Measurements from ENCODE around the gene JAKMIP2. TPM values are rescaled to one million over a fixed set of nuclear protein-coding genes. Genes with fewer than 3 reads are reported as not detected.

The JAKMIP2 gene
- total RNA-seq, 1 experiment from 2014 or later = 6.4 TPM

DNA sequence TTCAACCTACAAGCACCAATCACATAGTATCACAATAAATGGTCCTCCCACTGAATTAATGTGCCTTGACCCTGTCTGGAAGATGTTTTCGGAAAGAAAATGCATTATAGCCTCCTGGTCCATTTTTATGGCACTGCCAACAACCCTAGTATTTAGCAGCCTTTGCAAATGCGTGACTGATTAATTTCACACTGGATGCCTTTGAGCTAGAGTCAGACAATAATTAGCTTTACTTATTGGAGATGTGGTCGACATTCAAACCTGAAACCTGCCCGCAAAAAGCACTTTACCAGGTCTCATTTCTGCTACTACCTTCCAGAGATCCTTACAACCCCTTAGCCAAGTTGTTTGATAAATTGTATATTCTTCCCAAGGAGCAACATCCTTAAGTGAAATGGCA, 153.3 kb downstream of the JAKMIP2 start:
- Mint-ChIP-seq H3K27ac (peak overlapping the region in 1 of 3 experiments; percentile 6; a peak in 1 of 7 replicates), H3K36me3 (ENCODE audit: insufficient read depth in 1 of 3, low read depth in 3 of 3) (peaks cover 8 to 55% (median 20%) of the 10 kb centered on the region in 3 experiments; a peak in 6 of 7 replicates), H3K27me3 (ENCODE audit: low read depth) (no peaks in the 10 kb centered on the region), H3K4me1 (peaks cover 20 to 24% of the 10 kb centered on the region in 2 experiments), H3K4me3 (no peak overlapping the region), H3K9me3 (no peaks in the 10 kb centered on the region)
- Histone ChIP-seq H3K79me2 (ENCODE audit: insufficient read depth, low read length) (no peaks in the 10 kb centered on the region), H4K91ac (ENCODE audit: insufficient read length, low read depth, low read length) (no peak overlapping the region), H3K9ac (ENCODE audit: extremely low read depth, insufficient read length, low read length) (no peak overlapping the region), H3K23ac (ENCODE audit: insufficient read length, low read depth, low read length) (no peak overlapping the region), H2AK5ac (ENCODE audit: insufficient read length, low read length) (no peak overlapping the region), H4K8ac (replicated peaks; ENCODE audit: insufficient read length, low read depth, low read length) (no peak overlapping the region), H4K5ac (ENCODE audit: insufficient read length, low read depth, low read length) (no peak overlapping the region), H3K9me3 (ENCODE audit: control insufficient read depth, low read depth, low read length) (no peaks in the 10 kb centered on the region), H3K27me3 (ENCODE audit: insufficient read depth, low read length) (no peaks in the 10 kb centered on the region), H3K14ac (ENCODE audit: insufficient read depth, low read length) (no peak overlapping the region), H2BK5ac (ENCODE audit: insufficient read length, low read length) (no peak overlapping the region), H3K27ac (ENCODE audit: insufficient read length, low read depth, low read length) (no peak overlapping the region), H3T11ph (ENCODE audit: low read length) (no peak overlapping the region), H2BK15ac (ENCODE audit: low read depth, low read length) (no peak overlapping the region), H3K4ac (ENCODE audit: low read depth, low read length) (no peak overlapping the region), H3K4me2 (ENCODE audit: insufficient read depth, insufficient read length, low read length) (no peak overlapping the region), H2BK120ac (ENCODE audit: low read depth, low read length, poor library complexity, severe bottlenecking) (no peak overlapping the region), H3K18ac (ENCODE audit: insufficient read length, low read depth, low read length) (no peak overlapping the region), H2BK20ac (ENCODE audit: low read depth, low read length, poor library complexity, severe bottlenecking) (no peak overlapping the region), H3K4me1 (ENCODE audit: insufficient read depth, low read length) (no peaks in the 10 kb centered on the region), H2AFZ (ENCODE audit: low read length) (no peak overlapping the region), H3K56ac (ENCODE audit: insufficient read length, low read depth, low read length) (no peak overlapping the region), H3K23me2 (ENCODE audit: insufficient read length, low read depth, low read length, poor library complexity, severe bottlenecking) (no peaks in the 10 kb centered on the region), H2BK12ac (ENCODE audit: insufficient read length, low read depth, low read length) (no peak overlapping the region), H3K79me1 (ENCODE audit: insufficient read depth, low read depth, low read length, poor library complexity, severe bottlenecking) (no peaks in the 10 kb centered on the region), H4K20me1 (ENCODE audit: control insufficient read depth, insufficient read depth, insufficient read length) (no peaks in the 10 kb centered on the region)
- no peak for DNase-seq
- no CpG with 5 or more reads among the region's 4 CpGs for WGBS (ENCODE audit: extremely low coverage, insufficient read length, low lambda C conversion rate)
- TF ChIP-seq, protein P1, sequence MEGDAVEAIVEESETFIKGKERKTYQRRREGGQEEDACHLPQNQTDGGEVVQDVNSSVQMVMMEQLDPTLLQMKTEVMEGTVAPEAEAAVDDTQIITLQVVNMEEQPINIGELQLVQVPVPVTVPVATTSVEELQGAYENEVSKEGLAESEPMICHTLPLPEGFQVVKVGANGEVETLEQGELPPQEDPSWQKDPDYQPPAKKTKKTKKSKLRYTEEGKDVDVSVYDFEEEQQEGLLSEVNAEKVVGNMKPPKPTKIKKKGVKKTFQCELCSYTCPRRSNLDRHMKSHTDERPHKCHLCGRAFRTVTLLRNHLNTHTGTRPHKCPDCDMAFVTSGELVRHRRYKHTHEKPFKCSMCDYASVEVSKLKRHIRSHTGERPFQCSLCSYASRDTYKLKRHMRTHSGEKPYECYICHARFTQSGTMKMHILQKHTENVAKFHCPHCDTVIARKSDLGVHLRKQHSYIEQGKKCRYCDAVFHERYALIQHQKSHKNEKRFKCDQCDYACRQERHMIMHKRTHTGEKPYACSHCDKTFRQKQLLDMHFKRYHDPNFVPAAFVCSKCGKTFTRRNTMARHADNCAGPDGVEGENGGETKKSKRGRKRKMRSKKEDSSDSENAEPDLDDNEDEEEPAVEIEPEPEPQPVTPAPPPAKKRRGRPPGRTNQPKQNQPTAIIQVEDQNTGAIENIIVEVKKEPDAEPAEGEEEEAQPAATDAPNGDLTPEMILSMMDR (conservative IDR thresholded peaks at IDR 0.05) = no peak
